ENCODE measurements around the gene TRAPPC13.

- TF ChIP-seq CTCF (IDR thresholded peaks at IDR 0.05; ENCODE audit: low read depth, low read length) (no peak), MAX (IDR thresholded peaks at IDR 0.05; ENCODE audit: low read depth, low read length) (no peak)
These were observed 72.1 kb downstream of the TRAPPC13 start for GRCh38 chr5:65696892-65697291.
